HEK293 (cell line): ENCODE data around the gene CTDSPL2.

Experiments
- CTCF ChIA-PET: fragments of 350-600 bp; formaldehyde crosslinking; extraction: SDS; loops from one replicate; lab custom pipeline; 2021; ENCODE audit warnings: antibody characterized with exemption; lab: Yijun Ruan, JAX
- POLR2A ChIA-PET: fragments of 300-600 bp; formaldehyde crosslinking; extraction: SDS; loops from one replicate; lab custom pipeline; 2020; ENCODE audit warnings: antibody characterized with exemption, inconsistent platforms; lab: Yijun Ruan, JAX
- H3K27ac ChIP-seq: fragments of 200-500 bp; sonication (Bioruptor generic); 2 replicates; pipeline ENCODE4 v1.5.1; 2014; ENCODE audit warnings: low read depth, low read length, control low read depth, inconsistent platforms; ENCODE audit errors: extremely low read depth
- H3K36me3 ChIP-seq, 2 experiments: fragments of 200-500 bp in 1 of 2; sonication (Bioruptor generic) in 1 of 2; 1 replicate in 1 of 2; 2 replicates in 1 of 2; pipeline ENCODE4 v1.5.1; 2014 to 2017; ENCODE audit warnings: inconsistent platforms in 2 of 2, low read length in 2 of 2; ENCODE audit not compliant: control insufficient read depth in 2 of 2, insufficient read depth in 1 of 2
- H3K4me1 ChIP-seq: fragments of 200-500 bp; sonication (Bioruptor generic); 2 replicates; pipeline ENCODE4 v1.5.1; 2014; ENCODE audit warnings: mild to moderate bottlenecking, low read length, inconsistent platforms; ENCODE audit not compliant: control insufficient read depth, insufficient read depth
- H3K4me3 ChIP-seq: 2 replicates; pipeline ENCODE4 v1.5.1; 2011; ENCODE audit warnings: low read depth, mild to moderate bottlenecking, control low read depth, low read length, moderate library complexity
- H3K9me3 ChIP-seq: fragments of 200-500 bp; sonication (Bioruptor generic); 2 replicates; pipeline ENCODE4 v1.5.1; 2014; ENCODE audit warnings: low read depth, low read length, inconsistent platforms; ENCODE audit not compliant: control insufficient read depth, insufficient read depth
- RBAK ChIP-seq: fragments of 450-650 bp; formaldehyde crosslinking; IDR thresholded peaks from 2 replicates; pipeline ENCODE4 v1.5.1; 2016; ENCODE audit warnings: missing biosample characterization, missing genetic modification characterization
- SALL2 ChIP-seq: fragments of 450-650 bp; formaldehyde crosslinking; IDR thresholded peaks from 2 replicates; pipeline ENCODE4 v1.5.0; 2017; ENCODE audit warnings: missing biosample characterization, mild to moderate bottlenecking, missing genetic modification characterization, borderline replicate concordance
- ZBTB1 ChIP-seq: fragments of 450-650 bp; formaldehyde crosslinking; IDR thresholded peaks from 2 replicates; pipeline ENCODE4 v1.5.1; 2016; ENCODE audit warnings: missing biosample characterization, missing genetic modification characterization
- ZFP37 ChIP-seq: fragments of 450-650 bp; formaldehyde crosslinking; IDR thresholded peaks from 2 replicates; pipeline ENCODE4 v1.5.1; 2016; ENCODE audit warnings: missing biosample characterization, missing genetic modification characterization
- ZNF114 ChIP-seq: fragments of 450-650 bp; formaldehyde crosslinking; IDR thresholded peaks from 2 replicates; pipeline ENCODE4 v1.5.0; 2017; ENCODE audit warnings: missing biosample characterization, missing genetic modification characterization
- ZNF211 ChIP-seq: fragments of 450-650 bp; formaldehyde crosslinking; IDR thresholded peaks from 2 replicates; pipeline ENCODE4 v1.5.1; 2016; ENCODE audit warnings: low read depth, missing biosample characterization, missing genetic modification characterization
- ZNF221 ChIP-seq: fragments of 450-650 bp; formaldehyde crosslinking; IDR thresholded peaks from 2 replicates; pipeline ENCODE4 v1.5.1; 2017; ENCODE audit warnings: missing biosample characterization, missing genetic modification characterization, borderline replicate concordance
- ZNF292 ChIP-seq: fragments of 450-650 bp; formaldehyde crosslinking; IDR thresholded peaks from 2 replicates; pipeline ENCODE4 v1.5.1; 2016; ENCODE audit warnings: low read depth, missing biosample characterization, missing genetic modification characterization, borderline replicate concordance
- ZNF324 ChIP-seq: fragments of 450-650 bp; formaldehyde crosslinking; IDR thresholded peaks from 2 replicates; pipeline ENCODE4 v1.5.1; 2016; ENCODE audit warnings: missing biosample characterization, missing genetic modification characterization
- ZNF510 ChIP-seq: fragments of 450-650 bp; formaldehyde crosslinking; IDR thresholded peaks from 2 replicates; pipeline ENCODE4 v1.5.1; 2018; ENCODE audit warnings: mild to moderate bottlenecking, missing genetic modification characterization, missing biosample characterization; ENCODE audit not compliant: insufficient replicate concordance
- ZNF530 ChIP-seq: fragments of 450-650 bp; formaldehyde crosslinking; IDR thresholded peaks from 2 replicates; pipeline ENCODE4 v1.5.1; 2016; ENCODE audit warnings: low read depth, missing biosample characterization, missing genetic modification characterization
- ZNF561 ChIP-seq: fragments of 450-650 bp; IDR thresholded peaks from 2 replicates; pipeline ENCODE4 v1.5.1; 2018; ENCODE audit warnings: missing biosample characterization, missing genetic modification characterization, borderline replicate concordance
- ZNF677 ChIP-seq: fragments of 450-650 bp; IDR thresholded peaks from 2 replicates; pipeline ENCODE4 v1.5.0; 2018; ENCODE audit warnings: missing biosample characterization, mild to moderate bottlenecking, missing genetic modification characterization, moderate library complexity
- ZNF776 ChIP-seq: fragments of 450-650 bp; formaldehyde crosslinking; IDR thresholded peaks from 2 replicates; pipeline ENCODE4 v1.5.0; 2017; ENCODE audit warnings: missing biosample characterization, missing genetic modification characterization, borderline replicate concordance
- ZNF843 ChIP-seq: fragments of 450-650 bp; formaldehyde crosslinking; IDR thresholded peaks from 2 replicates; pipeline ENCODE4 v1.5.1; 2016; ENCODE audit warnings: missing biosample characterization, missing genetic modification characterization
- ZXDB ChIP-seq: fragments of 450-650 bp; formaldehyde crosslinking; IDR thresholded peaks from 2 replicates; pipeline ENCODE4 v1.5.1; 2016; ENCODE audit warnings: missing biosample characterization, missing genetic modification characterization
- TF ChIP-seq, protein P1 (sequence below): fragments of 450-650 bp; formaldehyde crosslinking; IDR thresholded peaks from 2 replicates; pipeline ENCODE4 v1.5.1; 2016; ENCODE audit warnings: missing biosample characterization, missing genetic modification characterization
- TF ChIP-seq, protein P2 (sequence below): fragments of 450-650 bp; IDR thresholded peaks from 2 replicates; pipeline ENCODE4 v1.5.1; 2018; ENCODE audit warnings: missing biosample characterization, missing genetic modification characterization
- TF ChIP-seq, protein P3 (sequence below): fragments of 450-650 bp; formaldehyde crosslinking; IDR thresholded peaks from 2 replicates; pipeline ENCODE4 v1.5.1; 2017; ENCODE audit warnings: missing biosample characterization, missing genetic modification characterization
- TF ChIP-seq, protein P4 (sequence below): fragments of 450-650 bp; formaldehyde crosslinking; IDR thresholded peaks from 2 replicates; pipeline ENCODE4 v1.5.1; 2016; ENCODE audit warnings: missing biosample characterization, missing genetic modification characterization
- TF ChIP-seq, protein P5 (sequence below): fragments of 450-650 bp; formaldehyde crosslinking; IDR thresholded peaks from 2 replicates; pipeline ENCODE4 v1.5.1; 2017; ENCODE audit warnings: missing biosample characterization, missing genetic modification characterization
- TF ChIP-seq, protein P6 (sequence below): fragments of 450-650 bp; formaldehyde crosslinking; IDR thresholded peaks from 2 replicates; pipeline ENCODE4 v1.5.1; 2017; ENCODE audit warnings: missing biosample characterization, mild to moderate bottlenecking, missing genetic modification characterization, moderate library complexity
- TF ChIP-seq, protein P7 (sequence below): sonication (generic); formaldehyde crosslinking; IDR thresholded peaks from 2 replicates; pipeline ENCODE4 v1.8.1; 2022; ENCODE audit warnings: mild to moderate bottlenecking, moderate library complexity, missing genetic modification reagents

Gene CTDSPL2

DNA sequence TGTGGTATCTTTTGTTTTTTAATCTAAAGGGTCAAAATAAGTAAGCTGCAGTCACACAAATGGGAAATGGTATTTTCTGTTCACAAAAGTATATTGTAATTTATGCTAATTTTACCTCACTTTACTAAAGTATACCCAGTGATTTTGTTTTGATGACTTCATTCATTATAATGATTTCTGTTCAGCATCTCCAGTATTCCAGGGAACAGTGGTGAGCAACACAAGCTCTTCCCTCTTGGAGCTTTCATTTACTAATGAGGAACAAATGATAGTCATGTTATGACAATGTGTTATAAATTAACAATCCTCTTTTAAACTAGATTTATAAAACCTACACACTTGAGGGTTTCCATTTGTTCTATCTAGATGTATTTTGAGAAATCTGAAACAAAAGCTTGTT, 89.0 kb downstream of the CTDSPL2 start (continued):
- TF ChIP-seq, protein P1, sequence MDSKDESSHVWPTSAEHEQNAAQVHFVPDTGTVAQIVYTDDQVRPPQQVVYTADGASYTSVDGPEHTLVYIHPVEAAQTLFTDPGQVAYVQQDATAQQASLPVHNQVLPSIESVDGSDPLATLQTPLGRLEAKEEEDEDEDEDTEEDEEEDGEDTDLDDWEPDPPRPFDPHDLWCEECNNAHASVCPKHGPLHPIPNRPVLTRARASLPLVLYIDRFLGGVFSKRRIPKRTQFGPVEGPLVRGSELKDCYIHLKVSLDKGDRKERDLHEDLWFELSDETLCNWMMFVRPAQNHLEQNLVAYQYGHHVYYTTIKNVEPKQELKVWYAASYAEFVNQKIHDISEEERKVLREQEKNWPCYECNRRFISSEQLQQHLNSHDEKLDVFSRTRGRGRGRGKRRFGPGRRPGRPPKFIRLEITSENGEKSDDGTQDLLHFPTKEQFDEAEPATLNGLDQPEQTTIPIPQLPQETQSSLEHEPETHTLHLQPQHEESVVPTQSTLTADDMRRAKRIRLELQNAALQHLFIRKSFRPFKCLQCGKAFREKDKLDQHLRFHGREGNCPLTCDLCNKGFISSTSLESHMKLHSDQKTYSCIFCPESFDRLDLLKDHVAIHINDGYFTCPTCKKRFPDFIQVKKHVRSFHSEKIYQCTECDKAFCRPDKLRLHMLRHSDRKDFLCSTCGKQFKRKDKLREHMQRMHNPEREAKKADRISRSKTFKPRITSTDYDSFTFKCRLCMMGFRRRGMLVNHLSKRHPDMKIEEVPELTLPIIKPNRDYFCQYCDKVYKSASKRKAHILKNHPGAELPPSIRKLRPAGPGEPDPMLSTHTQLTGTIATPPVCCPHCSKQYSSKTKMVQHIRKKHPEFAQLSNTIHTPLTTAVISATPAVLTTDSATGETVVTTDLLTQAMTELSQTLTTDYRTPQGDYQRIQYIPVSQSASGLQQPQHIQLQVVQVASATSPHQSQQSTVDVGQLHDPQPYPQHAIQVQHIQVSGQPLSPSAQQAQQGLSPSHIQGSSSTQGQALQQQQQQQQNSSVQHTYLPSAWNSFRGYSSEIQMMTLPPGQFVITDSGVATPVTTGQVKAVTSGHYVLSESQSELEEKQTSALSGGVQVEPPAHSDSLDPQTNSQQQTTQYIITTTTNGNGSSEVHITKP (tag by site-specific recombination) = no peak
- TF ChIP-seq, protein P2, sequence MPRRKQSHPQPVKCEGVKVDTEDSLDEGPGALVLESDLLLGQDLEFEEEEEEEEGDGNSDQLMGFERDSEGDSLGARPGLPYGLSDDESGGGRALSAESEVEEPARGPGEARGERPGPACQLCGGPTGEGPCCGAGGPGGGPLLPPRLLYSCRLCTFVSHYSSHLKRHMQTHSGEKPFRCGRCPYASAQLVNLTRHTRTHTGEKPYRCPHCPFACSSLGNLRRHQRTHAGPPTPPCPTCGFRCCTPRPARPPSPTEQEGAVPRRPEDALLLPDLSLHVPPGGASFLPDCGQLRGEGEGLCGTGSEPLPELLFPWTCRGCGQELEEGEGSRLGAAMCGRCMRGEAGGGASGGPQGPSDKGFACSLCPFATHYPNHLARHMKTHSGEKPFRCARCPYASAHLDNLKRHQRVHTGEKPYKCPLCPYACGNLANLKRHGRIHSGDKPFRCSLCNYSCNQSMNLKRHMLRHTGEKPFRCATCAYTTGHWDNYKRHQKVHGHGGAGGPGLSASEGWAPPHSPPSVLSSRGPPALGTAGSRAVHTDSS = no peak
- TF ChIP-seq ZNF776 = no peak
- no peak for TF ChIP-seq ZFP37 (tag by site-specific recombination)
- TF ChIP-seq ZNF510 (tag by site-specific recombination) = no peak
- TF ChIP-seq ZXDB (tag by site-specific recombination) = no peak
- TF ChIP-seq, protein P3, sequence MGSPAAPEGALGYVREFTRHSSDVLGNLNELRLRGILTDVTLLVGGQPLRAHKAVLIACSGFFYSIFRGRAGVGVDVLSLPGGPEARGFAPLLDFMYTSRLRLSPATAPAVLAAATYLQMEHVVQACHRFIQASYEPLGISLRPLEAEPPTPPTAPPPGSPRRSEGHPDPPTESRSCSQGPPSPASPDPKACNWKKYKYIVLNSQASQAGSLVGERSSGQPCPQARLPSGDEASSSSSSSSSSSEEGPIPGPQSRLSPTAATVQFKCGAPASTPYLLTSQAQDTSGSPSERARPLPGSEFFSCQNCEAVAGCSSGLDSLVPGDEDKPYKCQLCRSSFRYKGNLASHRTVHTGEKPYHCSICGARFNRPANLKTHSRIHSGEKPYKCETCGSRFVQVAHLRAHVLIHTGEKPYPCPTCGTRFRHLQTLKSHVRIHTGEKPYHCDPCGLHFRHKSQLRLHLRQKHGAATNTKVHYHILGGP (tag by site-specific recombination) = no peak
- TF ChIP-seq, protein P4, sequence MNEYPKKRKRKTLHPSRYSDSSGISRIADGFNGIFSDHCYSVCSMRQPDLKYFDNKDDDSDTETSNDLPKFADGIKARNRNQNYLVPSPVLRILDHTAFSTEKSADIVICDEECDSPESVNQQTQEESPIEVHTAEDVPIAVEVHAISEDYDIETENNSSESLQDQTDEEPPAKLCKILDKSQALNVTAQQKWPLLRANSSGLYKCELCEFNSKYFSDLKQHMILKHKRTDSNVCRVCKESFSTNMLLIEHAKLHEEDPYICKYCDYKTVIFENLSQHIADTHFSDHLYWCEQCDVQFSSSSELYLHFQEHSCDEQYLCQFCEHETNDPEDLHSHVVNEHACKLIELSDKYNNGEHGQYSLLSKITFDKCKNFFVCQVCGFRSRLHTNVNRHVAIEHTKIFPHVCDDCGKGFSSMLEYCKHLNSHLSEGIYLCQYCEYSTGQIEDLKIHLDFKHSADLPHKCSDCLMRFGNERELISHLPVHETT = no peak
- TF ChIP-seq ZNF211 (tag by site-specific recombination) = no peak
- TF ChIP-seq SALL2 = no peak
- TF ChIP-seq ZNF324 (tag by site-specific recombination) = no peak
- no peak for TF ChIP-seq RBAK (tag by site-specific recombination)
- TF ChIP-seq ZNF114 = no peak

DNA sequence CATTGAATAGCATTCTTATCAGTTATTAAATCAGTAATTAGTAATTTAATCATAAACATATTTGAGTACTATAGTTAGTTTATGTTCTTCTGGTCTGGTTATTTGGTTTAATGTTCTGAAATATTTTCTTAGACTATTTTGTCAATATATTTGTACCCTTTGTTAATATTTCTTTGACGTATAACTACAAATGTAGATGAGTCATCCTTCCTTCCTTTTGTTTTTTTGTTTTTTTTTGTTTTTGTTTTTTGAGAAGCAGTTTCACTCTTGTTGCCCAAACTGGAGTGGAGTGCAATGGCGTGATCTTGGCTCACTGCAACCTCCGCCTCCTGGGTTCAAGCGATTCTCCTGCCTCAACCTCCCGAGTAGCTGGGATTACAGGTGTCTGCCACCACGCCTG, 92.1 kb downstream of the CTDSPL2 start:
- no peak for TF ChIP-seq ZNF530 (tag by site-specific recombination)
- H3K27ac ChIP-seq = no peak overlapping the region
- CTCF ChIA-PET = no interaction called here
- peaks cover 10 to 44% of the 10 kb centered on the region in 2 experiments for H3K36me3 ChIP-seq
- no peaks in the 10 kb centered on the region for H3K9me3 ChIP-seq
- POLR2A ChIA-PET = no interaction called here
- H3K4me3 ChIP-seq = no peak overlapping the region
- no peaks in the 10 kb centered on the region for H3K4me1 ChIP-seq

DNA sequence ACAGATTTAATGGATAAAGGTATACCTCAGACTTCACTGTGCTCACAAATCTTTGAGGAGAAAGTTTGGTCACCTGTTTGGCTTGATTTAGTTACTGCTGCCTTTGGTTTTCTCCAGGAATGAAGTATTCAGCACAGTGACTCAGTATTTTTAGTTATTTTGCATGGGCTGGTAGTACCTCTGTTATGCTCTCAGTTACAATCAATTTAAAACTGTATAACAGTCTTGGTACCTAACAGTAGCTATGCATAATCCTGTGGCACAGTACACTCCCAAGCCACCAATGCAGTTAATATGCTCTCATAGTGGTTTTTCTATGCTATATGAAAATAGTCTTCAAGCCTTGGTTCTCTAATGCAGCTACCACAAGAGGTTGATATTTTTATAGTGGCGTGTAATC, 97.6 kb downstream of the CTDSPL2 start:
- Histone ChIP-seq H3K9me3 (no peaks in the 10 kb centered on the region), H3K4me1 (no peaks in the 10 kb centered on the region), H3K36me3 (peaks cover 0 to 28% of the 10 kb centered on the region in 2 experiments), H3K27ac (no peak overlapping the region), H3K4me3 (no peak overlapping the region)
- CTCF ChIA-PET = interaction anchor here (0.6 kb wide), 1 partner anchor 1088 kb away, joined by 3 read pairs; no protein-coding TSS in a partner anchor
- POLR2A ChIA-PET = no interaction called here
- TF ChIP-seq, protein P5, sequence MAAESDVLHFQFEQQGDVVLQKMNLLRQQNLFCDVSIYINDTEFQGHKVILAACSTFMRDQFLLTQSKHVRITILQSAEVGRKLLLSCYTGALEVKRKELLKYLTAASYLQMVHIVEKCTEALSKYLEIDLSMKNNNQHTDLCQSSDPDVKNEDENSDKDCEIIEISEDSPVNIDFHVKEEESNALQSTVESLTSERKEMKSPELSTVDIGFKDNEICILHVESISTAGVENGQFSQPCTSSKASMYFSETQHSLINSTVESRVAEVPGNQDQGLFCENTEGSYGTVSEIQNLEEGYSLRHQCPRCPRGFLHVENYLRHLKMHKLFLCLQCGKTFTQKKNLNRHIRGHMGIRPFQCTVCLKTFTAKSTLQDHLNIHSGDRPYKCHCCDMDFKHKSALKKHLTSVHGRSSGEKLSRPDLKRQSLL (tag by site-specific recombination) = no peak
- TF ChIP-seq ZNF561 (tag by site-specific recombination) (no peak), ZBTB1 (tag by site-specific recombination) (no peak), ZNF292 (tag by site-specific recombination) (no peak), ZNF221 (tag by site-specific recombination) (no peak), ZNF677 (tag by site-specific recombination) (no peak), ZNF843 (tag by site-specific recombination) (no peak)
- TF ChIP-seq, protein P6, sequence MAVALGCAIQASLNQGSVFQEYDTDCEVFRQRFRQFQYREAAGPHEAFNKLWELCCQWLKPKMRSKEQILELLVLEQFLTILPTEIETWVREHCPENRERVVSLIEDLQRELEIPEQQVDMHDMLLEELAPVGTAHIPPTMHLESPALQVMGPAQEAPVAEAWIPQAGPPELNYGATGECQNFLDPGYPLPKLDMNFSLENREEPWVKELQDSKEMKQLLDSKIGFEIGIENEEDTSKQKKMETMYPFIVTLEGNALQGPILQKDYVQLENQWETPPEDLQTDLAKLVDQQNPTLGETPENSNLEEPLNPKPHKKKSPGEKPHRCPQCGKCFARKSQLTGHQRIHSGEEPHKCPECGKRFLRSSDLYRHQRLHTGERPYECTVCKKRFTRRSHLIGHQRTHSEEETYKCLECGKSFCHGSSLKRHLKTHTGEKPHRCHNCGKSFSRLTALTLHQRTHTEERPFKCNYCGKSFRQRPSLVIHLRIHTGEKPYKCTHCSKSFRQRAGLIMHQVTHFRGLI = no peak
- TF ChIP-seq, protein P7, sequence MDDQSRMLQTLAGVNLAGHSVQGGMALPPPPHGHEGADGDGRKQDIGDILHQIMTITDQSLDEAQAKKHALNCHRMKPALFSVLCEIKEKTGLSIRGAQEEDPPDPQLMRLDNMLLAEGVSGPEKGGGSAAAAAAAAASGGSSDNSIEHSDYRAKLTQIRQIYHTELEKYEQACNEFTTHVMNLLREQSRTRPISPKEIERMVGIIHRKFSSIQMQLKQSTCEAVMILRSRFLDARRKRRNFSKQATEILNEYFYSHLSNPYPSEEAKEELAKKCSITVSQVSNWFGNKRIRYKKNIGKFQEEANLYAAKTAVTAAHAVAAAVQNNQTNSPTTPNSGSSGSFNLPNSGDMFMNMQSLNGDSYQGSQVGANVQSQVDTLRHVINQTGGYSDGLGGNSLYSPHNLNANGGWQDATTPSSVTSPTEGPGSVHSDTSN (CRISPR knock-in tag) = no peak
